ENCODE results near the gene ERC2.

Gene ERC2

DNA sequence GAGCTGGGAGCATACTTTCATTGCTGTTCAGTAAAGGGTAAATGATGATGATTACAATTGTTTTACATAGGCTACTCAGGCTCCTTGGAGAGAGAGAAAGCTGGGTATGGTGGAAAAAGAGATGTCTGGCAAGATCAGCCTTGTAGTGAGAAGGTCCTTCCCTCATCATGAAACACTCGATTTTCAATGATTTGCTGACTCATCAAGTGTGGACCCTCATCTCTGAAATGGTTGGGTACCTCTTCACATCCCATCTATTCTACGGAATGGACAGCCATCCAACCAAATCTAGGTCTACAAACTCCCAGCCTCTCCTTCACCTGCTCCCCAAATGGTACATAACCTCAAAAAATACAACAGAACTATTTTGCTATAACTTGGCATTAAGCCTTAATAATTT, 610.6 kb downstream of the ERC2 start:
- H3K36me3 ChIP-seq (ENCODE audit: insufficient read depth, low read length) = no peaks in the 10 kb centered on the region
- H4K20me1 ChIP-seq (ENCODE audit: insufficient read depth, low read length, poor library complexity, severe bottlenecking) = no peaks in the 10 kb centered on the region
- H3K9me2 ChIP-seq (replicated peaks; ENCODE audit: low read depth, low read length) = no peaks in the 10 kb centered on the region
- no peaks in the 10 kb centered on the region for H3F3A ChIP-seq (ENCODE audit: low read depth)
- H3K9me3 ChIP-seq (ENCODE audit: insufficient read depth, low read depth, low read length) = no peaks in the 10 kb centered on the region
- H3K4me2 ChIP-seq (ENCODE audit: low read depth, low read length, poor library complexity, severe bottlenecking) = no peak overlapping the region
- no peak for TF ChIP-seq CTCF (conservative IDR thresholded peaks at IDR 0.05; ENCODE audit: low read length)
- TF ChIP-seq EZH2phosphoT487 (IDR thresholded peaks at IDR 0.05; ENCODE audit: borderline replicate concordance) = no peak
- H2AFZ ChIP-seq (ENCODE audit: low read length) = no peak overlapping the region
- H3K9ac ChIP-seq (ENCODE audit: low read depth, low read length, poor library complexity, severe bottlenecking) = no peak overlapping the region
- no peaks in the 10 kb centered on the region for H3K27me3 ChIP-seq (ENCODE audit: insufficient read depth, low read length, poor library complexity, severe bottlenecking)
- H3K4me1 ChIP-seq (ENCODE audit: insufficient read depth, low read length, poor library complexity, severe bottlenecking) = no peaks in the 10 kb centered on the region
- H3K79me2 ChIP-seq (ENCODE audit: insufficient read depth, low read length) = no peaks in the 10 kb centered on the region
- H3K4me3 ChIP-seq (ENCODE audit: low read length, poor library complexity, severe bottlenecking) = no peak overlapping the region

GRCh38 chr3:55855311-55855710, 613.0 kb downstream of the ERC2 start:
- Histone ChIP-seq H3K79me2 (ENCODE audit: insufficient read depth, low read length) (no peaks in the 10 kb centered on the region), H3K27me3 (ENCODE audit: insufficient read depth, low read length, poor library complexity, severe bottlenecking) (no peaks in the 10 kb centered on the region), H3K9me3 (ENCODE audit: insufficient read depth, low read depth, low read length) (no peaks in the 10 kb centered on the region), H4K20me1 (ENCODE audit: insufficient read depth, low read length, poor library complexity, severe bottlenecking) (no peaks in the 10 kb centered on the region), H3K4me2 (ENCODE audit: low read depth, low read length, poor library complexity, severe bottlenecking) (no peak overlapping the region), H3K4me1 (ENCODE audit: insufficient read depth, low read length, poor library complexity, severe bottlenecking) (no peaks in the 10 kb centered on the region), H3F3A (ENCODE audit: low read depth) (no peaks in the 10 kb centered on the region), H3K9ac (ENCODE audit: low read depth, low read length, poor library complexity, severe bottlenecking) (no peak overlapping the region), H2AFZ (ENCODE audit: low read length) (no peak overlapping the region), H3K4me3 (ENCODE audit: low read length, poor library complexity, severe bottlenecking) (no peak overlapping the region), H3K9me2 (replicated peaks; ENCODE audit: low read depth, low read length) (no peaks in the 10 kb centered on the region), H3K36me3 (ENCODE audit: insufficient read depth, low read length) (no peaks in the 10 kb centered on the region)
- TF ChIP-seq EZH2phosphoT487 (IDR thresholded peaks at IDR 0.05; ENCODE audit: borderline replicate concordance) = no peak
- no peak for TF ChIP-seq CTCF (conservative IDR thresholded peaks at IDR 0.05; ENCODE audit: low read length)

GRCh38 chr3:55854494-55854893, 613.8 kb downstream of the ERC2 start:
- no peaks in the 10 kb centered on the region for H3K79me2 ChIP-seq (ENCODE audit: insufficient read depth, low read length)
- TF ChIP-seq CTCF (conservative IDR thresholded peaks at IDR 0.05; ENCODE audit: low read length) (no peak), EZH2phosphoT487 (IDR thresholded peaks at IDR 0.05; ENCODE audit: borderline replicate concordance) (no peak)
- no peak overlapping the region for H3K4me2 ChIP-seq (ENCODE audit: low read depth, low read length, poor library complexity, severe bottlenecking)
- no peak overlapping the region for H3K4me3 ChIP-seq (ENCODE audit: low read length, poor library complexity, severe bottlenecking)
- H3F3A ChIP-seq (ENCODE audit: low read depth) = no peaks in the 10 kb centered on the region
- H3K4me1 ChIP-seq (ENCODE audit: insufficient read depth, low read length, poor library complexity, severe bottlenecking) = no peaks in the 10 kb centered on the region
- H2AFZ ChIP-seq (ENCODE audit: low read length) = no peak overlapping the region
- no peaks in the 10 kb centered on the region for H3K27me3 ChIP-seq (ENCODE audit: insufficient read depth, low read length, poor library complexity, severe bottlenecking)
- H3K9me2 ChIP-seq (replicated peaks; ENCODE audit: low read depth, low read length) = no peaks in the 10 kb centered on the region
- H3K9ac ChIP-seq (ENCODE audit: low read depth, low read length, poor library complexity, severe bottlenecking) = no peak overlapping the region
- no peaks in the 10 kb centered on the region for H3K9me3 ChIP-seq (ENCODE audit: insufficient read depth, low read depth, low read length)
- no peaks in the 10 kb centered on the region for H3K36me3 ChIP-seq (ENCODE audit: insufficient read depth, low read length)
- H4K20me1 ChIP-seq (ENCODE audit: insufficient read depth, low read length, poor library complexity, severe bottlenecking) = no peaks in the 10 kb centered on the region
